HG03280 (cell line): ENCODE measurements around the gene ACP1.

Experiments
- ATAC-seq: cut with Tn5 transposase; IDR thresholded peaks from one replicate; pipeline ENCODE4 v1.9.1; 2021; ENCODE audit warnings: mild to moderate bottlenecking, moderate library complexity; ENCODE audit not compliant: unreplicated experiment

The ACP1 gene

GRCh38 chr2:254241-254640, 10.5 kb upstream of the ACP1 start:
- ATAC-seq: no peak

GRCh38 chr2:255195-255594, 9.6 kb upstream of the ACP1 start:
- no peak for ATAC-seq

GRCh38 chr2:256094-256493, 8.7 kb upstream of the ACP1 start:
- ATAC-seq: no peak

GRCh38 chr2:257429-257828, 7.3 kb upstream of the ACP1 start:
- ATAC-seq: no peak

- ATAC-seq: no peak
Observed at GRCh38 chr2:257842-258241, 6.9 kb upstream of the ACP1 start.

GRCh38 chr2:258933-259332, 5.8 kb upstream of the ACP1 start:
- no peak for ATAC-seq

- ATAC-seq: no peak
Observed at GRCh38 chr2:259789-260331, 4.9 kb upstream of the ACP1 start.

- no peak for ATAC-seq
Observed at GRCh38 chr2:260507-261161, 4.1 kb upstream of the ACP1 start.

- ATAC-seq: no peak
Observed at GRCh38 chr2:262117-262516, 2.6 kb upstream of the ACP1 start.

- no peak for ATAC-seq
Observed at GRCh38 chr2:263022-263738, 1.6 kb upstream of the ACP1 start.

- ATAC-seq: peak; percentile 26
Observed at GRCh38 chr2:263774-264492, 814 bp upstream of the ACP1 start, which contains the start of gene SH3YL1. Gene SH3YL1, minus strand, starts transcription at chr2:264032. Its CDS starts 48 bp downstream, at chr2:263984.

- ATAC-seq: no peak
Observed at GRCh38 chr2:268323-268722, 3.6 kb downstream of the ACP1 start.

GRCh38 chr2:269356-270030, 4.7 kb downstream of the ACP1 start:
- ATAC-seq: no peak

- no peak for ATAC-seq
Observed at GRCh38 chr2:270861-271260, 6.1 kb downstream of the ACP1 start.

GRCh38 chr2:271917-272316, 7.2 kb downstream of the ACP1 start:
- ATAC-seq: no peak

- ATAC-seq: no peak
Observed at GRCh38 chr2:273333-273732, 8.6 kb downstream of the ACP1 start.

- ATAC-seq: no peak
Observed at GRCh38 chr2:274503-274902, 9.8 kb downstream of the ACP1 start.

- ATAC-seq: peak; percentile 83
Observed at GRCh38 chr2:275466-275865, 10.7 kb downstream of the ACP1 start.

- no peak for ATAC-seq
Observed at GRCh38 chr2:278312-278926, 13.7 kb downstream of the ACP1 start.

- no peak for ATAC-seq
Observed at GRCh38 chr2:278927-279320, 14.2 kb downstream of the ACP1 start.

- ATAC-seq: no peak
Observed at GRCh38 chr2:279366-279765, 14.6 kb downstream of the ACP1 start.
